Effector memory CD4-positive, alpha-beta T cell (primary cell): ENCODE results near the gene SCRT2.

Source experiments
- DNase-seq, 3 donors: peaks; one replicate each; pipeline ENCODE4 v3.0.0-alpha.2; 2020
- H3K27ac ChIP-seq: 2 replicates; pipeline ENCODE4 v1.7.0; 2013; ENCODE audit warnings: mild to moderate bottlenecking, low read length, moderate library complexity; ENCODE audit not compliant: insufficient read depth, poor library complexity, severe bottlenecking
- H3K27me3 ChIP-seq: replicated peaks from 2 replicates; pipeline ENCODE4 v1.7.0; 2013; ENCODE audit warnings: mild to moderate bottlenecking, low read length; ENCODE audit not compliant: insufficient read depth, control insufficient read depth, poor library complexity, severe bottlenecking
- H3K36me3 ChIP-seq: 2 replicates; pipeline ENCODE4 v1.7.0; 2013; ENCODE audit warnings: mild to moderate bottlenecking, low read length, moderate library complexity; ENCODE audit not compliant: control insufficient read depth, insufficient read depth
- H3K4me1 ChIP-seq: 2 replicates; pipeline ENCODE4 v1.7.0; 2013; ENCODE audit warnings: low read length, mild to moderate bottlenecking; ENCODE audit not compliant: control insufficient read depth, insufficient read depth, poor library complexity, severe bottlenecking
- H3K4me3 ChIP-seq: 2 replicates; pipeline ENCODE4 v1.7.0; 2013; ENCODE audit warnings: low read length, low read depth, mild to moderate bottlenecking; ENCODE audit not compliant: insufficient read depth, poor library complexity, severe bottlenecking
- H3K9me3 ChIP-seq: 2 replicates; pipeline ENCODE4 v1.7.0; 2013; ENCODE audit warnings: mild to moderate bottlenecking, low read length, moderate library complexity; ENCODE audit not compliant: control insufficient read depth

The SCRT2 gene

DNA sequence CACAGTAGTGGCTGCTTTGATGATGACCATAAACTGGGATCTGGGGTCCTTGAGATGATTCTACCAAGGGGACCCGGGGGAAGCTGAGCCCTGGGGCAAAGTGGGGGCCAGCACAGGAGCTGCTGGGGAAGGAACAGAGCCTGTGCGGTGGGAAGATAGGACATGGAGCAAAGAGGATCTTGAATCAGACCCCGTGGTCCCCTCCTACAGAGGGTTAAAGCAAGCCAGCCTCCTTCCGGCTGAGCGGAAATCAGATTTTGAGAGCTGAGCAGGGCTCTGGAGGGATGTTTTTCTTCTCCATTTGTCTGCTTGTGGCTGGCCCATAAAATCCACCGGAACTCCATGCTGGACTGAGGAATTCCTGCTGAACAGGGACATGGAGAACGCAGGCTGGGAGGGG lies 55.4 kb downstream of the SCRT2 start:
- Histone ChIP-seq H3K4me1 (no peaks in the 10 kb centered on the region), H3K4me3 (no peak overlapping the region), H3K9me3 (no peaks in the 10 kb centered on the region), H3K27ac (no peak overlapping the region), H3K36me3 (no peaks in the 10 kb centered on the region), H3K27me3 (no peaks in the 10 kb centered on the region)
- DNase-seq: no peak

DNA sequence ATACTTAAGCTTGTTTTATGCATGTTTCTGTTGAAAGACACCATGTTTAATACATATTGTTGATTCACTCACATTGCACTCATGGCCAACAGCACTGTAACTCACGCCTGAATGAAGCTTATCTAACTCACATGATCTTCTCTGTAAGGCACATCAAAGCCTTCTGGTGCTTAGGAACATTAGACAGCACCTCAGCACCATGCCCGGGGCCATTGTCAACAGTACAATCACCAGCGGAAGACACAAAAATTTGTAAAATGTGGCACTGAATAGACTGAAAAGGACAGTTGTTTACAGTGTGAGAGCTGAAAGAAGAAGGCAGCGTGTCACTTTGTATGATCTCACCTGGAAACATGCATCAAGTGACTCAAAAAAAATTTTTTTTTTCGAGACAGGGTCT lies 56.6 kb downstream of the SCRT2 start:
- no peak overlapping the region for H3K4me3 ChIP-seq
- no peak for DNase-seq

DNA sequence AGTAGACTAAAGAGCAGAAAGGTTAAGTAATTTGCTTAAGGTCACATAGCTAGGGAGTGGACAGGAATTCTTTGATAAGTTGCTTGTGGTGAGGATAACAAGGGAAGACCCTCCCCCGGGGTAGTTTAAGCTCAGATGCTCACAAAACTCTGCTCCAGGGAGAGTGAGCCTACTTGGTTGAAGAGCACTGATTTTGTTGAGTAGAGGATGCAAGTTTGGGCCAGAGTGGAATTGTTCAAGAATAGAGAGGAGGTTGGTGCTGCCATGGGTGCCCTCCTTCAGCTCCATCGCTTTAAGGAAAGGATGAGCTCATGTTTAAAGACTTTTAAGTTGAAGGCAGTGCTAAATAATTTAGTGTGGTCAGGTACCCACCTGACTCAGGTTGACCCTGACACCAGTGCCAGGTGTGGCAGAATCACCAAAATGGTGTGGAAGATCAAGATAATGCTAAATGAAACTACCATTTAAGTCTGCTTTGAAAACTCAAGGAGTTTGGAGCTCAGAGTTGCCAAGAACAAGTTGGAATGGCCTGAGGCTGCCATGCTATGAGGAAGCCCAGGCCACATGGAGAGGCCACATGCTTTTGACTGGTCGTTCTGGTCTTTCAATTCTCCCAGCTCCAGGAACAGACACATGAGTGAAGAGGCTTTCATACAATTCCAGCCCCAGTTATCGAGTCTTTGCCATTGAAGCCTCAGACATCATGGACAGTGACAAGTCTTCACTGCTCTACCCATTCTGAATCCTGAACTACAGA lies 57.5 kb downstream of the SCRT2 start:
- no peaks in the 10 kb centered on the region for H3K9me3 ChIP-seq
- H3K4me3 ChIP-seq: no peak overlapping the region
- no peak overlapping the region for H3K27ac ChIP-seq
- no peaks in the 10 kb centered on the region for H3K36me3 ChIP-seq
- no peaks in the 10 kb centered on the region for H3K4me1 ChIP-seq
- H3K27me3 ChIP-seq: no peaks in the 10 kb centered on the region
- DNase-seq: no peak

More for the DNA sequence above, 56.6 kb downstream of the SCRT2 start:
- no peaks in the 10 kb centered on the region for H3K4me1 ChIP-seq
- no peak overlapping the region for H3K27ac ChIP-seq
- H3K36me3 ChIP-seq: no peaks in the 10 kb centered on the region
- no peaks in the 10 kb centered on the region for H3K9me3 ChIP-seq
- no peaks in the 10 kb centered on the region for H3K27me3 ChIP-seq

DNA sequence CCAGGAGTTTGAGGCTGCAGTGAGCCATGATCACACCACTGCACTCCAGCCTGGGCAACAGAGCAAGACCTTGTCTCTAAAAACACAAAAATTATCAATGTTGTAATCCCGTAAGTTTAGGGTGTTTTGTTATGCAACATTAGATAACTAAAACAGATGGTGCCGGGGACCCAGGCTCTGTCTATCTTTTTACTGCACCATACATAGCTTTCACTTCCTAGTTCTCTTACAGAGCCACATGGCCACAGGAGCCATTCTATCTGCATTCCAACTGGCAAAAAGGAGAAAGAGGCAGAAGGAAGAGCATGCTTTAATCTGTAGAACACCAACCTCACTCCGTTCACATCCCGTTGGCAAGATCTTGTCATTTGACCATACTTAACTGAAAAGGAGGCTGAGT lies 60.1 kb downstream of the SCRT2 start:
- Histone ChIP-seq H3K9me3 (no peaks in the 10 kb centered on the region), H3K27ac (no peak overlapping the region), H3K4me1 (peaks cover 1% of the 10 kb centered on the region), H3K4me3 (no peak overlapping the region), H3K27me3 (peaks cover 2% of the 10 kb centered on the region), H3K36me3 (no peaks in the 10 kb centered on the region)
- no peak for DNase-seq

DNA sequence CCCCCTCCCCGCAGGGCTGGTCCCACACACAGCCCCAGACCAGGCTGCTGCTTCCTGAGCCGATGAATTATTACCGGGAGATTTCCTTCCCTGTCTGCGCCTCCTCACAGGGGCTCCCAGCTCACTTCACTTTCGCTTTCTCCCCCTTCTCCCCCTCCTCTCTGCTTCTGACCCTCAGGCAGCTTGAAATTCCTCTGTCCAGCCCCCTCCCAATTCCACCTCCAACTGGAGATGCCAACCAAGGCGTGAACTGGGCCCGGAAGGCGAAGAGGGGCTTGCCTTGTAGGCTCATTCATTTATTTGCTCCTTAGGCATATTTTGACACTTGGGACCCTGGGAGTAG lies 63.8 kb downstream of the SCRT2 start:
- Histone ChIP-seq H3K4me1 (peaks cover 5% of the 10 kb centered on the region), H3K27ac (no peak overlapping the region), H3K4me3 (no peak overlapping the region), H3K27me3 (peaks cover 15% of the 10 kb centered on the region), H3K36me3 (no peaks in the 10 kb centered on the region), H3K9me3 (no peaks in the 10 kb centered on the region)
- no peak for DNase-seq
